GM12878 (cell line): ENCODE results near the gene TOGARAM1. TPM values are rescaled to one million over a fixed set of nuclear protein-coding genes. Genes with fewer than 3 reads are reported as not detected.

Source experiments
- ATAC-seq: fragments of 200-7000 bp; cut with Tn5 transposase; 3 replicates; pipeline ENCODE4 v1.9.1; 2020; ENCODE audit warnings: mild to moderate bottlenecking, moderate library complexity
- Bru-seq: library from RNA; stranded (reverse); fragments of 400-500 nt; gene quantifications from one replicate; lab custom pipeline; 2021; lab: Mats Ljungman, UMichigan
- BruChase-seq, 2 experiments: library from RNA; stranded (reverse); fragments of 400-500 nt; gene quantifications; one replicate each; lab custom pipeline; 2021; lab: Mats Ljungman, UMichigan
- BruUV-seq: library from RNA; stranded (reverse); fragments of 400-500 nt; replicated peaks from 2 replicates; lab custom pipeline; 2021; lab: Mats Ljungman, UMichigan
- CTCF ChIA-PET: fragments of 300-600 bp; sonication (Branson Sonifier 250); formaldehyde crosslinking; extraction: SDS; loops from one replicate; lab custom pipeline; 2021; ENCODE audit warnings: inconsistent platforms; lab: Yijun Ruan, JAX
- POLR2A ChIA-PET: fragments of 350-600 bp; formaldehyde crosslinking; extraction: SDS; loops from one replicate; lab custom pipeline; 2021; ENCODE audit warnings: inconsistent platforms; lab: Charles Lee
- RAD21 ChIA-PET: fragments of 300-600 bp; sonication (Branson Sonifier 250); formaldehyde crosslinking; loops from one replicate; lab custom pipeline; 2023; ENCODE audit warnings: antibody characterized with exemption; ENCODE audit not compliant: unreplicated experiment; lab: Charles Lee
- SMC1A ChIA-PET: fragments of 300-600 bp; sonication (Branson Sonifier 250); formaldehyde crosslinking; loops from one replicate; lab custom pipeline; 2023; ENCODE audit not compliant: unreplicated experiment, uncharacterized antibody; lab: Charles Lee
- DNase-seq: peaks from one replicate; pipeline ENCODE4 v3.0.0-alpha.2; 2011; ENCODE audit warnings: low read depth, low spot score
- FAIRE-seq: peaks from 3 replicates; lab custom pipeline; 2011; peaks lifted over from hg19 to GRCh38; lab: Jason Lieb, UNC
- H2AFZ ChIP-seq: 2 replicates; pipeline ENCODE4 v1.6.0; 2011; ENCODE audit warnings: low read depth, low read length, control low read depth; ENCODE audit not compliant: control insufficient read depth
- H3K27ac ChIP-seq: 2 replicates; pipeline ENCODE4 v1.5.1; 2011; ENCODE audit warnings: control low read depth; ENCODE audit not compliant: control insufficient read depth, insufficient read depth
- H3K27me3 ChIP-seq, 2 experiments: replicated peaks in 1 of 2; 2 replicates each; pipeline versions ENCODE4 v1.6.0 to v1.6.1; 2011; ENCODE audit warnings: low read length in 1 of 2; ENCODE audit not compliant: control insufficient read depth in 2 of 2, insufficient read depth in 2 of 2
- H3K36me3 ChIP-seq, 2 experiments: 2 replicates each; pipeline ENCODE4 v1.5.1; 2011; ENCODE audit warnings: low read length in 1 of 2; ENCODE audit not compliant: control insufficient read depth in 2 of 2, insufficient read depth in 2 of 2
- H3K4me1 ChIP-seq: 2 replicates; pipeline ENCODE4 v1.6.1; 2011; ENCODE audit warnings: mild to moderate bottlenecking, low read length, moderate library complexity, mixed read lengths; ENCODE audit not compliant: control insufficient read depth, insufficient read depth
- H3K4me2 ChIP-seq: 2 replicates; pipeline ENCODE4 v1.6.0; 2011; ENCODE audit warnings: control low read depth; ENCODE audit not compliant: control insufficient read depth, insufficient read depth
- H3K4me3 ChIP-seq: fragments of 200-600 bp; sonication (generic); 2 replicates; pipeline ENCODE4 v1.5.1; 2016
- H3K79me2 ChIP-seq: 2 replicates; pipeline ENCODE4 v1.6.0; 2011; ENCODE audit warnings: low read length; ENCODE audit not compliant: control insufficient read depth, insufficient read depth
- H3K9ac ChIP-seq: 2 replicates; pipeline ENCODE4 v1.8.0; 2011; ENCODE audit warnings: low read length, control low read depth, mixed read lengths; ENCODE audit not compliant: control insufficient read depth, insufficient read depth
- H3K9me3 ChIP-seq: replicated peaks from 3 replicates; pipeline ENCODE4 v1.5.1; 2011; ENCODE audit warnings: mild to moderate bottlenecking, low read length; ENCODE audit not compliant: control insufficient read depth, insufficient read depth
- H4K20me1 ChIP-seq: 2 replicates; pipeline ENCODE4 v1.6.0; 2011; ENCODE audit not compliant: control insufficient read depth, insufficient read depth
- EP300 ChIP-seq, 2 experiments: fragments of 150-350 bp in 1 of 2; IDR thresholded peaks; 2 replicates each; pipeline ENCODE4 v1.6.1; 2011 to 2012; ENCODE audit warnings: low read depth in 2 of 2, low read length in 2 of 2, borderline replicate concordance in 1 of 2, improper control_type of control experiment in 1 of 2, inconsistent platforms in 1 of 2; ENCODE audit not compliant: control insufficient read depth in 1 of 2
- ESRRA ChIP-seq: IDR thresholded peaks from 2 replicates; pipeline ENCODE4 v1.6.1; 2012; ENCODE audit warnings: mild to moderate bottlenecking, low read length, improper control_type of control experiment
- HDGF ChIP-seq: fragments of 450-650 bp; IDR thresholded peaks from 2 replicates; pipeline ENCODE4 v1.6.1; 2016; ENCODE audit warnings: antibody characterized with exemption
- PKNOX1 ChIP-seq: fragments of 450-650 bp; IDR thresholded peaks from 2 replicates; pipeline ENCODE4 v1.6.1; 2016; ENCODE audit warnings: mild to moderate bottlenecking
- TCF12 ChIP-seq: IDR thresholded peaks from 2 replicates; pipeline ENCODE4 v1.6.1; 2011; ENCODE audit warnings: low read depth, mild to moderate bottlenecking, low read length
- WGBS: methylation state at CpG from one replicate; pipeline ENCODE4 v1.1.6; 2016; ENCODE audit warnings: low lambda C conversion rate; ENCODE audit not compliant: insufficient replicate concordance, insufficient coverage; ENCODE audit errors: missing lambda C conversion rate; 5-methylcytosine and 5-hydroxymethylcytosine counted together
- in situ Hi-C: fragments of 300-500 bp; cut with MboI; formaldehyde crosslinking; loops from 9 replicates; pipeline ENCODE4 v1.14.3; 2018; ENCODE audit warnings: mixed read lengths
- intact Hi-C: fragments of 100-400 bp; cut with micrococcal nuclease; formaldehyde crosslinking; loops from one replicate; pipeline ENCODE4 v1.14.2; 2022; ENCODE audit not compliant: unreplicated experiment
- long read RNA-seq, 2 experiments: library from polyadenylated mRNA; unstranded; transcript quantifications; one replicate each; pipeline ENCODE4 v2.0.0, GENCODE V29; 2019 to 2020
- polyA minus RNA-seq, 3 experiments: library from RNA; depleted of rRNA, polyadenylated mRNA; stranded (reverse); fragments of >200 nt; gene quantifications; 2 replicates each; pipeline ENCODE4 v1.2.3, GENCODE V29; 2011
- polyA plus RNA-seq, 11 experiments: library from polyadenylated mRNA; depleted of rRNA in 4 of 11; unstranded in 6 of 11; stranded (reverse) in 5 of 11; fragments of >200 nt; fragmentation: Nextera tagmentation in 4 of 11; fragmentation: Illumina TruSeq in 1 of 11; extraction: Ambion mirVana in 4 of 11; extraction: Trizol in 1 of 11; gene quantifications; 1 replicate in 1 of 11; 2 replicates in 10 of 11; pipeline versions ENCODE4 v1.2.1 to v1.2.3, GENCODE V29; 2011 to 2016; ENCODE audit warnings: inconsistent platforms in 2 of 11, missing spikeins in 2 of 11, low read depth in 1 of 11
- total RNA-seq, 4 experiments: library from RNA; depleted of rRNA in 3 of 4; stranded (reverse); fragments of >200 nt in 3 of 4; fragmentation: Illumina TruSeq in 1 of 4; extraction: Trizol in 1 of 4; gene quantifications; 2 replicates each; pipeline versions ENCODE4 v1.2.1 to v1.2.3, GENCODE V29; 2013 to 2021
- TF ChIP-seq, protein P1 (sequence below): fragments of 450-650 bp; formaldehyde crosslinking; IDR thresholded peaks from 2 replicates; pipeline ENCODE4 v1.4.0; 2022; ENCODE audit warnings: mild to moderate bottlenecking, moderate library complexity

Gene TOGARAM1, protein sequence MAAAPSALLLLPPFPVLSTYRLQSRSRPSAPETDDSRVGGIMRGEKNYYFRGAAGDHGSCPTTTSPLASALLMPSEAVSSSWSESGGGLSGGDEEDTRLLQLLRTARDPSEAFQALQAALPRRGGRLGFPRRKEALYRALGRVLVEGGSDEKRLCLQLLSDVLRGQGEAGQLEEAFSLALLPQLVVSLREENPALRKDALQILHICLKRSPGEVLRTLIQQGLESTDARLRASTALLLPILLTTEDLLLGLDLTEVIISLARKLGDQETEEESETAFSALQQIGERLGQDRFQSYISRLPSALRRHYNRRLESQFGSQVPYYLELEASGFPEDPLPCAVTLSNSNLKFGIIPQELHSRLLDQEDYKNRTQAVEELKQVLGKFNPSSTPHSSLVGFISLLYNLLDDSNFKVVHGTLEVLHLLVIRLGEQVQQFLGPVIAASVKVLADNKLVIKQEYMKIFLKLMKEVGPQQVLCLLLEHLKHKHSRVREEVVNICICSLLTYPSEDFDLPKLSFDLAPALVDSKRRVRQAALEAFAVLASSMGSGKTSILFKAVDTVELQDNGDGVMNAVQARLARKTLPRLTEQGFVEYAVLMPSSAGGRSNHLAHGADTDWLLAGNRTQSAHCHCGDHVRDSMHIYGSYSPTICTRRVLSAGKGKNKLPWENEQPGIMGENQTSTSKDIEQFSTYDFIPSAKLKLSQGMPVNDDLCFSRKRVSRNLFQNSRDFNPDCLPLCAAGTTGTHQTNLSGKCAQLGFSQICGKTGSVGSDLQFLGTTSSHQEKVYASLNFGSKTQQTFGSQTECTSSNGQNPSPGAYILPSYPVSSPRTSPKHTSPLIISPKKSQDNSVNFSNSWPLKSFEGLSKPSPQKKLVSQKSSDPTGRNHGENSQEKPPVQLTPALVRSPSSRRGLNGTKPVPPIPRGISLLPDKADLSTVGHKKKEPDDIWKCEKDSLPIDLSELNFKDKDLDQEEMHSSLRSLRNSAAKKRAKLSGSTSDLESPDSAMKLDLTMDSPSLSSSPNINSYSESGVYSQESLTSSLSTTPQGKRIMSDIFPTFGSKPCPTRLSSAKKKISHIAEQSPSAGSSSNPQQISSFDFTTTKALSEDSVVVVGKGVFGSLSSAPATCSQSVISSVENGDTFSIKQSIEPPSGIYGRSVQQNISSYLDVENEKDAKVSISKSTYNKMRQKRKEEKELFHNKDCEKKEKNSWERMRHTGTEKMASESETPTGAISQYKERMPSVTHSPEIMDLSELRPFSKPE (N-terminal part only)
- total RNA-seq (2013; cell fraction: nucleolus; rRNA removed), result 102 and 115 TPM in 2 replicates
- total RNA-seq (2014; rRNA removed) (7.2 and 7.4 TPM in 2 replicates), total RNA-seq (2014; rRNA removed; fragmentation: Illumina TruSeq; extraction: Trizol) (10.6 and 11.4 TPM in 2 replicates), total RNA-seq (2021) (5.9 and 7.7 TPM in 2 replicates), polyA plus RNA-seq (2011; rRNA removed) (14.4 and 21.6 TPM in 2 replicates), polyA plus RNA-seq (2014; fragmentation: Illumina TruSeq; extraction: Trizol) (10.5 and 14.1 TPM in 2 replicates), polyA plus RNA-seq (2014; fragmentation: Nextera tagmentation; extraction: Ambion mirVana) (1 to 10 TPM; 2.1 to 2.6 TPM), polyA plus RNA-seq (2014; rRNA removed) (3.7 and 4.3 TPM in 2 replicates), polyA plus RNA-seq (2016; fragmentation: Nextera tagmentation; extraction: Ambion mirVana) (1 to 10 TPM; 7.2 to 7.6 TPM), polyA minus RNA-seq (2011; rRNA and poly(A)+ RNA removed) (35.3 and 51.9 TPM in 2 replicates), Bru-seq, nascent RNA (percentile 79 among the genes with signal in this experiment), BruChase-seq, experiment 1, labeled RNA remaining after a 6-hour chase (percentile 68 among the genes with signal in this experiment), BruChase-seq, experiment 2, labeled RNA remaining after a 2-hour chase (percentile 74 among the genes with signal in this experiment)
- 2.3 TPM for polyA plus RNA-seq (2011; ENCODE audit: low read depth)
- polyA plus RNA-seq (2011; cell fraction: cytosol; rRNA removed), result 4.5 and 4.9 TPM in 2 replicates
- 12.6 and 18.4 TPM in 2 replicates for polyA plus RNA-seq (2011; cell fraction: nucleus; rRNA removed)
- polyA plus RNA-seq (2012), result 4.0 and 7.2 TPM in 2 replicates
- polyA minus RNA-seq (2011; cell fraction: cytosol; rRNA and poly(A)+ RNA removed), result 5.6 and 7.6 TPM in 2 replicates
- polyA minus RNA-seq (2011; cell fraction: nucleus; rRNA and poly(A)+ RNA removed), result 46.7 and 56.8 TPM in 2 replicates
- long read RNA-seq, experiment 1, full-length matches to known transcripts, result 1 of 3 reads
- long read RNA-seq, experiment 1, partial matches to known transcripts, result 2 of 3 reads
- long read RNA-seq, experiment 1, other reads (novel, unspliced or antisense), result 0 of 3 reads
- long read RNA-seq, experiment 2, partial matches to known transcripts, result 3 of 19 reads
- long read RNA-seq, experiment 2, other reads (novel, unspliced or antisense), result 16 of 19 reads

GRCh38 chr14:44961554-44962333 lies at the start of gene TOGARAM1, which contains the start of gene KLHL28:
TSS of gene TOGARAM1 (plus strand) at chr14:44962190. CDS start at chr14:44962422, 232 bp downstream.
TSS of gene KLHL28 (minus strand) at chr14:44961947. CDS start at chr14:44945928, 16,019 bp downstream.
- FAIRE-seq, result peak; percentile 97
- Histone ChIP-seq H3K9ac (peak within 1 kb of the TSS; percentile 86), H2AFZ (peak within 1 kb of the TSS; percentile 94), H3K4me3 (peak within 1 kb of the TSS; percentile 95), H3K9me3 (no peaks in the 10 kb centered on the region), H3K4me1 (no peaks in the 10 kb centered on the region), H3K27me3 (no peaks in the 10 kb centered on the region), H3K79me2 (peaks cover 96% of the 10 kb centered on the region), H3K4me2 (peak within 1 kb of the TSS; percentile 92), H3K36me3 (no peaks in the 10 kb centered on the region), H3K27ac (peak within 1 kb of the TSS; percentile 78), H4K20me1 (no peaks in the 10 kb centered on the region)
- no TSS peak for BruUV-seq
- SMC1A ChIA-PET, result interaction anchor here (1.0 to 4.0 kb wide), 15 partner anchors 8 to 177 kb away, joined by 3 to 16 read pairs (median 5); partner anchors contain the start of genes FANCM and PRPF39
- POLR2A ChIA-PET, result interaction anchor here (0.7 to 4.0 kb wide), 18 partner anchors 9 to 291 kb away, joined by 3 to 44 read pairs (median 6); partner anchors contain the start of genes FKBP3, MIS18BP1 and PRPF39
- RAD21 ChIA-PET, result interaction anchor here (0.7 to 1.9 kb wide), 11 partner anchors 9 to 292 kb away, joined by 3 to 6 read pairs (median 4); partner anchors contain the start of gene FKBP3
- peak; percentile 100 for DNase-seq
- ATAC-seq, result peak; percentile 85
- intact Hi-C loops (loop anchor here (1.0 to 2.0 kb wide), 4 partner anchors 65 to 291 kb away; partner anchors contain the start of genes FKBP3, MIS18BP1 and PRPF39), in situ Hi-C loops (loop anchor here (5.0 kb wide), 2 partner anchors 176 to 286 kb away; partner anchors contain the start of gene FANCM)
- WGBS, result under 1% methylated on average over 37 of the region's 37 CpGs
- CTCF ChIA-PET, result interaction anchor here (0.6 to 2.5 kb wide), 8 partner anchors 15 to 306 kb away, joined by 3 to 13 read pairs (median 4); partner anchors contain the start of genes FANCM, MIS18BP1 and PRPF39
- TF ChIP-seq EP300 (IDR thresholded peaks at IDR 0.05; ENCODE audit: borderline replicate concordance in 1 of 2, control insufficient read depth in 1 of 2, low read depth in 2 of 2, low read length in 2 of 2) (peak in 1 of 2 experiments; percentile 63; a peak in 1 of 4 replicates), TCF12 (peak; percentile 29; the same call in 1 of the 2 replicates), ESRRA (no peak), PKNOX1 (peak; percentile 77; the same call in 1 of the 2 replicates), HDGF (peak; percentile 64; the same call in 1 of the 2 replicates)
- TF ChIP-seq, protein P1, sequence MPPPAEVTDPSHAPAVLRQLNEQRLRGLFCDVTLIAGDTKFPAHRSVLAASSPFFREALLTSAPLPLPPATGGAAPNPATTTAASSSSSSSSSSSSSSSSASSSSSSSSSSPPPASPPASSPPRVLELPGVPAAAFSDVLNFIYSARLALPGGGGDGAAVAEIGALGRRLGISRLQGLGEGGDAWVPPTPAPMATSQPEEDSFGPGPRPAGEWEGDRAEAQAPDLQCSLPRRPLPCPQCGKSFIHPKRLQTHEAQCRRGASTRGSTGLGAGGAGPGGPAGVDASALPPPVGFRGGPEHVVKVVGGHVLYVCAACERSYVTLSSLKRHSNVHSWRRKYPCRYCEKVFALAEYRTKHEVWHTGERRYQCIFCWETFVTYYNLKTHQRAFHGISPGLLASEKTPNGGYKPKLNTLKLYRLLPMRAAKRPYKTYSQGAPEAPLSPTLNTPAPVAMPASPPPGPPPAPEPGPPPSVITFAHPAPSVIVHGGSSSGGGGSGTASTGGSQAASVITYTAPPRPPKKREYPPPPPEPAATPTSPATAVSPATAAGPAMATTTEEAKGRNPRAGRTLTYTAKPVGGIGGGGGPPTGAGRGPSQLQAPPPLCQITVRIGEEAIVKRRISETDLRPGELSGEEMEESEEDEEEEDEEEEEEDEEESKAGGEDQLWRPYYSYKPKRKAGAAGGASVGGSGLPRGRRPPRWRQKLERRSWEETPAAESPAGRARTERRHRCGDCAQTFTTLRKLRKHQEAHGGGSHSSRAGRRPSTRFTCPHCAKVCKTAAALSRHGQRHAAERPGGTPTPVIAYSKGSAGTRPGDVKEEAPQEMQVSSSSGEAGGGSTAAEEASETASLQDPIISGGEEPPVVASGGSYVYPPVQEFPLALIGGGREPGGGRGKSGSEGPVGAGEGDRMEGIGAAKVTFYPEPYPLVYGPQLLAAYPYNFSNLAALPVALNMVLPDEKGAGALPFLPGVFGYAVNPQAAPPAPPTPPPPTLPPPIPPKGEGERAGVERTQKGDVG, result 0 out of 2 replicates have a peak, but pooled peaks have one; percentile 42
